ENCODE measurements around the gene ZNF649.
"Not testable (repeated sequence)": the region's sequence is repeated elsewhere in the genome, so short reads cannot be mapped to it uniquely, and the experiment has no call there.

The ZNF649 gene

DNA sequence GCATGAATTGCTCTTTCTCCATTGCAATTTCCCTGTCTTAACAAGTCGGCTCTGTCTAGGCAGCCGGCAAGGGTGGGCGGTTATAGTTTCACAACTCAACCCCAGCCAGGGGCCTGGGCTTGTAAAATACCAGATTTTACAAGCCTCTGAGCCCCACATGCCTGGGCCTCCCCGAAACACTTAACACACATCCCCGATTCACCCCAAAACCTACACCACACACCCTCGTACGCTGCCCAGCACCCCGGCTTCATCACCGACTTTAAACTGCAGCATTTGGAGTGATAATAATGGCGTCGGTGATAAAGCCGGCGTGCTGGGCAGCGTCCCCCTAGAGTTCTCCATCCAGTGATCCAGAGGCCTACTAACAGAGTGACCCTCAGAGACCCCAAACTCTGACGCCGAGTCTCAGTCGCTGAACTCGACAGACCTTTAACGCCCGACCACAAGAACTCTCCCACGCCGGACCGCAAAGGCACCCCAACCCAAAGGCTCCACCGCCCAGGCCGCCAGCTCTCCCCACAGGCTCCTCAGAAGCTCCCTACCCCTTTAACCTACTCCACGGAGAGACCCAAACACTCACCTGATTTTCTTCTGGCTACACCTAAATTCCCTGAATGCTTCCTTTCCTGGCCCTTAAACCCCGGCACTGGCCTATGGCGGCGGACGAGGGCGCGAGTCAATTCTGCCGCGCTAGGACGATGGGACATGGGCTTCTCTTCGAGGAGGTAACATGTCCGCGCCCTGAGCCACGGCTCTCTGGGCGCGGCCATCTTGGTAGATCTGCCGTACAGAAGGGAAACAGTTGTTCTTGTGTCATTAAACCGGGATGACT lies at the start of gene ZNF649:
TSS of gene ZNF649 (minus strand) at position 687 of the 835 bp plus-strand sequence. CDS start 4,910 bp downstream, outside the sequence.
- FAIRE-seq: peak; percentile 58

- FAIRE-seq: no peak
Observed at GRCh38 chr19:51948975-51949374, 44.2 kb upstream of the ZNF649 start.

DNA sequence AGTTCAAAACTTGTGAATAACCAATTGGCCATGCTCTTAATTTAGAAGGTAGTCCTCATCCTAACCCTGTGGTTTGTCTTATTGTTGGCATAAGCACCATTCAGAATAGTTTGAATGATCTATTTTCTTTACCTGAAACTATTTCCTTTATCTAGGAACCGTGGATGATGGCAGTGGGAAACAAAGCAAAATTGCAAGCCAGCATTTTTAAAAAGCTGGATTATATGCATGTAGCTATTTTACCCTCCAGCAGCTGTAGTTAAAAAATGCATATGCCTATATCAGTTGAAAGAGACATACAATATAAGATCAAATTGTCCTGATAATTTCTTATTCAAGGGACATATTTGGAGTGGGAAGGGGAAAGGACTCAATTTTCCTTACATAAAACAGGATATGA lies 41.8 kb upstream of the ZNF649 start:
- no peak for FAIRE-seq

DNA sequence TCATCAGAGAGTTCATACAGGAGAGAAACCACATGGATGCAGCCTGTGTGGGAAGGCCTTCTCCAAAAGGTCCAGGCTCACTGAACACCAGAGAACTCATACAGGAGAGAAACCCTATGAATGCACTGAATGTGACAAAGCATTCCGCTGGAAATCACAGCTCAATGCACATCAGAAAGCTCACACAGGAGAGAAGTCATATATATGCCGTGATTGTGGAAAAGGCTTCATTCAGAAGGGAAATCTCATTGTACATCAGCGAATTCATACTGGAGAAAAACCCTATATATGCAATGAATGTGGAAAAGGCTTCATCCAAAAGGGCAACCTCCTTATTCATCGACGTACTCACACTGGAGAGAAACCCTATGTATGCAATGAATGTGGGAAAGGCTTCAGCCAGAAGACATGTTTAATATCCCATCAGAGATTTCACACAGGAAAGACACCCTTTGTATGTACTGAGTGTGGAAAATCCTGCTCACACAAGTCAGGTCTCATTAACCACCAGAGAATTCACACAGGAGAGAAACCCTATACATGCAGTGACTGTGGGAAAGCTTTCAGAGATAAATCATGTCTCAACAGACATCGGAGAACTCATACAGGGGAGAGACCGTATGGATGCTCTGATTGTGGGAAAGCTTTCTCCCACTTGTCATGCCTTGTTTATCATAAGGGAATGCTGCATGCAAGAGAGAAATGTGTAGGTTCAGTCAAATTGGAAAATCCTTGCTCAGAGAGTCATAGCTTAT lies 40.2 kb upstream of the ZNF649 start:
- FAIRE-seq: no peak

- FAIRE-seq: no peak
Observed at GRCh38 chr19:51938936-51939335, 34.1 kb upstream of the ZNF649 start.

DNA sequence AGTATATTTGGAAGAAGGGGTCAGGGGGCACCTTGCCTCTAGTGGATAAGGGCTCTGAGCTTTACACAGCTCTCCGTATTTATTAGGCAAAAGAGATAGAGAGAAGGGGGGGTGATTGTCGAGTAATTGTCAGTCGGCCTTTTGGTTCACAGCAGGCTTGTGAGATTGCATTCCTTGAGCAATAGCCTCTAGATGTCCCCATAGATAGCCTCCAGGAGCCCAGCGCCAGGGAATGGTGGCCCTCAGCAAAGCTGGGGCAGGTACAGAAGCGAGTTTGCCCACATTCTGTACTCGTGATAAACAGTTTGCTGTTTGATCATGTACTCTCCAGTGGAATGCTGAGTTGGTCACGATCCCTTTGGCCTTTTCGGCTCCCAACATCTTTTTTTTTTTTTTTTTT lies 27.1 kb upstream of the ZNF649 start:
- FAIRE-seq: no peak

- FAIRE-seq: no peak
Observed at GRCh38 chr19:51927859-51928258, 23.0 kb upstream of the ZNF649 start.

DNA sequence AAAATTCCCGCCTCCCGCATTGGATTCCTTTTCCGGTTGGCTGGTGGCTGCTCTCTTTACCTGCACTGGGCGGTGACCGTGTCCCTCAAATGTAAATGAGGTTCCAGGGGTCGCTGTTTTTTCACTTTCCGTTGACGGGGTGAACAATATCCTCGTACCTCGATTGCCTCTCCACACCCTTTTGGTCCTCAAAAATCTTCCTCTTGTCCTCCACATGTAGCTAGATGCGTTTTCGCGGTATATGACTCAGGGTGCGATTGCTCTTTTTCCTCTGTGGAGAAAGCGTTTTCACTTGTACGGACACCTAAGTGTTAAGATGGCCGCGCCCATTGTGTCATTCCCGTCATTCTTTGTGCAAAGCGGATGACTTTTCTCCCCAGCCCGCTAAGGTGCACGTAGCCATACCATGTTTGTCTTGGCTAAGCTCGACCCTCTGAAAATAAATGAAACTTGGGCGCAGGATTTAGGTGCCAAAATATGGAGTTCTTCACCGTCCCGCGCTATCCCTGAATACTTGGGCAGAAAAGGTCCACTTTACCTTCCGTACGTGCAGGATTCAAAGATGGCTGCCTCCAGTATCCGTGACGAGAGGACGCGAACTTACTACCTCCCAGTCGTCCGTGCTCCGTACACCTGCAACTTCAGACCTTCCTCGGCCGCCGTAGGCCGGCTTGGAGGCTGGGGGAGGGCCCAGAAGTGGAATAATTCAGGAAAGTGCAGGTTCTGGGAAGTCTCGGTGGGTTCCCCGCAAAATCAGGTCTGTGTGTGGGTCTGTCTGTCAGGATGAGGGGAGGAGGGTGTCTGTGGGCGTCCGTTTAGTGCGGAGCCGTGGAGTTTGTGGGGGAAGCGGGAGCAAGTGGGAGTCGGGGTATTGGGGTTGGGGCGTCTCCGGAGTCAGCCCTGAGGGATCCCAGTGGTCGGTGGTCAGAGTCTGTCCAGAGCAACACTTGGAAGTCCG lies 22.2 kb upstream of the ZNF649 start, which contains the start of gene ZNF613:
TSS of gene ZNF613 (plus strand) at position 689 of the 958 bp plus-strand sequence. CDS start 8,749 bp downstream, outside the sequence.
- FAIRE-seq: peak; percentile 85

DNA sequence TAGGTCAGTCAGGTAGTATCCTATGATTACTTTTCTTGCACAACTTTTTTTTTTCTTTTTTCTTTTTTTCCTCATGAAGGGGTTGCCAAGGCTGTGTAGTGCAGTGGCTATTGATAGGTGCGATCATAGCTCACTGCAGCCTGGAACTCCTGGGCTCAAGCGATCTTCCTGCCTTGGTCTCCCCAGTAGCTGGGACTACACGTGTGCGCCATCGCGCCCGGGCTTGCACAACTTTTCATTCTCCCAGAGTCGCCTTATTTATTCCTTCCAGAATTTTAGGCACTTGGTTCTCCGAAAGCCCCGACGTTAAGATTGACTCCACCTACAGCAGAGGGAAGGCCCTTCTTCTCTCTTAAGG lies 21.6 kb upstream of the ZNF649 start:
- no peak for FAIRE-seq

DNA sequence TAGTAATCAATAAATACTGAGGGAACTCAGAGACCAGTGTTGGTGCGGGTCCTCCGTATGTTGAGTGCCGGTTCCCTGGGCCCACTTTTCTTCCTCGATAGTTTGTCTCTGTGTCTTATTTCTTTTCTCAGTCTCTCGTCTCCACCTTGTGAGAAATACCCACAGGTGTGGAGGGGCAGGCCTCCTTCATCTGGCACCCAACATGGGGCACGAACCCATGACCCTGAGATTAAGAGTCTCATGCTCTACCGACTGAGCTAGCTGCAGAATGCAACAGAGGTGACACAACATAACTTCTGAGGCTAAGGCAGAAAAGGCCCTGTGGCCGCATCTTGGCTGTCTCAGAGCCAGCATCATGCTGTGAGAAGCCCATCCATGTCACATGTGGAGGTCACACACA lies 17.1 kb upstream of the ZNF649 start:
- FAIRE-seq: no peak

DNA sequence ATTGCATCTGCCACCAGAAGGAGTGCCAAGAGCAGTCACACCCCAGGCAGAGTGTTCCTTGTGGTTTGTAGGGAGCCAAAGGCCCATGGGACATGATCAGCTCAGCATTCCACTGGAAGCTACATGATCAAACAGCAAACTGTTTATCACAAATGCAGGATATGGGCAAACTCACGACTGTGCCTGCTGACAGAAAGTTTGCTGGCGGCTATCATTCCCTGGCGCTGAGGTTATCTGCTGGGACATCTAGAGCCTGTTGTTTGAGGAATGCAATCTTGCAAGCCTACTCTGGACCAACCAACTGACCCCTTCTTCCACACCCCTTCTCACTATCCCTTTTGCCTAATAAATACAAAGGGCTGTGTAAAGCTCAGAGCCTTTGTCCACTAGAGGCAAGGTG lies 14.8 kb upstream of the ZNF649 start:
- no peak for FAIRE-seq

- FAIRE-seq: no peak
Observed at GRCh38 chr19:51916167-51916566, 11.3 kb upstream of the ZNF649 start.

DNA sequence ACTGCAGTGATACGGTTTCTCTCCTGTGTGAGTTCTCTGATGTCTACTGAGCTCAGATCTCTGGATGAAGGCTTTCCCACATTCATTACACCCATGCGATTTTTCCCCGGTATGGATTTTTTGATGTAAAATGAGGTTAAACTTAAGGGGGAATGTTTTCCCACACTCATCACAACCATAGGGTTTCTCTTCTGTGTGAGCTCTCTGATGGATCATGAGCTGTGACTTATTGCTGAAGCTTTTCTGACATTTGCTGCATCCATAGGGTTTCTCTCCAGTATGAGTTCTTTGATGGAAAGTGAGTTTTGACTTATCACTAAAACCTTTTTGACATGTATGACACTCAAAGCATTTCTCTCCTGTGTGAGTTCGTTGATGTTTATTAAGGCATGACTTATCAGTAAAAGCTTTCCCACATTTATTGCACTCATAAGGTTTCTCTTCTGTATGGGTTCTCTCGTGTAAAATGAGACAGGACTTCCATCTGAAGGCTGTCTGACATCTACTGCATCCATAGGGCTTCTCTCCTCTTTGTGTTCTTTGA lies 10.6 kb upstream of the ZNF649 start:
- no peak for FAIRE-seq

GRCh38 chr19:51907981-51908380 lies 3.2 kb upstream of the ZNF649 start:
- not testable (repeated sequence) for FAIRE-seq

DNA sequence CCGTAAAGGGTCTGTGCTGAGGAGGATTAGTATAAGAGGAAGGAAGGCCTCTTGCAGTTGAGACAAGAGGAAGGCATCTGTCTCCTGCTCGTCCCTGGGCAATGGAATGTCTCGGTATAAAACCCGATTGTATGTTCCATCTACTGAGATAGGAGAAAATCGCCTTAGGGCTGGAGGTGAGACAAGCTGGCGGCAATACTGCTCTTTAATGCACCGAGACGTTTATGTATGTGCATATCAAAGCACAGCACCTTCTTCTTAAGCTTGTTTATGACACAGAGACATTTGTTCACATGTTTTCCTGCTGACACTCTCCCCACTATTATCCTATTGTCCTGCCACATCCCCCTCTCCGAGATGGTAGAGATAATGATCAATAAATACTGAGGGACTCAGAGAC lies 1.3 kb upstream of the ZNF649 start:
- not testable (repeated sequence) for FAIRE-seq

GRCh38 chr19:51905639-51906038 lies 822 bp upstream of the ZNF649 start:
- not testable (repeated sequence) for FAIRE-seq

- no peak for FAIRE-seq
Observed at GRCh38 chr19:51905206-51905605, 389 bp upstream of the ZNF649 start.

GRCh38 chr19:51903192-51903591 lies 1.6 kb downstream of the ZNF649 start:
- no peak for FAIRE-seq

GRCh38 chr19:51901860-51902259 lies 3.0 kb downstream of the ZNF649 start:
- FAIRE-seq: no peak

GRCh38 chr19:51891193-51891747 lies 13.5 kb downstream of the ZNF649 start:
- FAIRE-seq: no peak

GRCh38 chr19:51889934-51890333 lies 14.9 kb downstream of the ZNF649 start:
- FAIRE-seq: no peak
